ENCODE data around the gene ESYT2.

The ESYT2 gene

DNA sequence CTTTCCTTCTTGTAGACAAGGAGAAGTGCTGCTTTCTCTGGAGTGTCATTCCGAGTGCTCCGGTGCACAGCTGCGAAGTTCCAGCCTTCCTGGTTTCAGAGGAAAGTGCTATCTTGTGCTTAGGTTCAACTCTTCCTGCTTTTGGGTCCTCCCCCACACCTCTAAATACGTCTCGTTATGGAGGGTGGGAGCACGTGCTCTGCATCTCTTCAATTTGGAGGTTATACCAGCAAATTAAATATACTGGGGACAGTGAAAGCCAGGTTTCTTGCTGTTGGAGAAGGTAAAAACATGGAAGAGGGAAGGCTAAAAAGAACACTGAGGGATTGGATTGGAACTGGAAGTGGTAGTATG, 2.4 kb upstream of the ESYT2 start (continued):
- TF ChIP-seq, protein P1, sequence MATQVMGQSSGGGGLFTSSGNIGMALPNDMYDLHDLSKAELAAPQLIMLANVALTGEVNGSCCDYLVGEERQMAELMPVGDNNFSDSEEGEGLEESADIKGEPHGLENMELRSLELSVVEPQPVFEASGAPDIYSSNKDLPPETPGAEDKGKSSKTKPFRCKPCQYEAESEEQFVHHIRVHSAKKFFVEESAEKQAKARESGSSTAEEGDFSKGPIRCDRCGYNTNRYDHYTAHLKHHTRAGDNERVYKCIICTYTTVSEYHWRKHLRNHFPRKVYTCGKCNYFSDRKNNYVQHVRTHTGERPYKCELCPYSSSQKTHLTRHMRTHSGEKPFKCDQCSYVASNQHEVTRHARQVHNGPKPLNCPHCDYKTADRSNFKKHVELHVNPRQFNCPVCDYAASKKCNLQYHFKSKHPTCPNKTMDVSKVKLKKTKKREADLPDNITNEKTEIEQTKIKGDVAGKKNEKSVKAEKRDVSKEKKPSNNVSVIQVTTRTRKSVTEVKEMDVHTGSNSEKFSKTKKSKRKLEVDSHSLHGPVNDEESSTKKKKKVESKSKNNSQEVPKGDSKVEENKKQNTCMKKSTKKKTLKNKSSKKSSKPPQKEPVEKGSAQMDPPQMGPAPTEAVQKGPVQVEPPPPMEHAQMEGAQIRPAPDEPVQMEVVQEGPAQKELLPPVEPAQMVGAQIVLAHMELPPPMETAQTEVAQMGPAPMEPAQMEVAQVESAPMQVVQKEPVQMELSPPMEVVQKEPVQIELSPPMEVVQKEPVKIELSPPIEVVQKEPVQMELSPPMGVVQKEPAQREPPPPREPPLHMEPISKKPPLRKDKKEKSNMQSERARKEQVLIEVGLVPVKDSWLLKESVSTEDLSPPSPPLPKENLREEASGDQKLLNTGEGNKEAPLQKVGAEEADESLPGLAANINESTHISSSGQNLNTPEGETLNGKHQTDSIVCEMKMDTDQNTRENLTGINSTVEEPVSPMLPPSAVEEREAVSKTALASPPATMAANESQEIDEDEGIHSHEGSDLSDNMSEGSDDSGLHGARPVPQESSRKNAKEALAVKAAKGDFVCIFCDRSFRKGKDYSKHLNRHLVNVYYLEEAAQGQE (tag by site-specific recombination; IDR thresholded peaks at IDR 0.05): no peak
- TF ChIP-seq ZNF624 (tag by site-specific recombination; IDR thresholded peaks at IDR 0.05): no peak

DNA sequence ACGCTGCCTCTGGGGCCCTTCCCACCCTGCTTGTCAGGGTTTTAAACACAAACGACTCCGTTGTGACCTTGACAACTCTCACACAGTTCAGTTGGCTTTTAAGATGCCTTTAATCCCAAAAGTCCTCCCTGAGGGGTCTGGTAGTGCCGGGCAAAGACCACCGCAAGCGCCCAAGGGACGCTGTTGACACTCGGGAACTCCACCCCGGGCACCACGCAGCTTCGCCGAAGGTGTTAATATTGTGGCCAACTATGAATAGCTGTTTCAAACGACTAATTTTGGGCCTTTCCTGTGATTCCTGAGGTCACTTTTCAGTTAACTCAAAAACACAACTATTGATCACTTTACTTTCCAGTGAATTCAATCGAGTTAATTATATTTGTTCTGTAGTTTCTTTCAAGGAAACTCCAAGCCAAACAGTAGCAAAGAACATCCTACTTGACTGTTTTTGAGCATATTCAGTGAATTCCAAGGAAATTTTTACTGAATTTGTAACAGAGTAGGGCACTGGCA, 958 bp upstream of the ESYT2 start:
- Histone ChIP-seq H3K9me3 (ENCODE audit: control insufficient read depth, insufficient read depth, low read depth, low read length) (no peaks in the 10 kb centered on the region), H3K36me3 (ENCODE audit: control insufficient read depth in 2 of 2, insufficient read depth in 1 of 2, low read length in 2 of 2) (no peaks in the 10 kb centered on the region), H3K4me3 (ENCODE audit: low read depth, low read length) (peak overlapping the region; percentile 87), H3K27ac (ENCODE audit: extremely low read depth, low read depth, low read length) (no peak overlapping the region), H3K4me1 (ENCODE audit: control insufficient read depth, insufficient read depth, low read length) (no peaks in the 10 kb centered on the region)
- ChIA-PET POLR2A (no interaction called here), CTCF (interaction anchor here (0.7 kb wide), 1 partner anchor 130 kb away, joined by 3 read pairs; no protein-coding TSS in a partner anchor)
- peak; percentile 71 for TF ChIP-seq ZNF335 (tag by site-specific recombination; conservative IDR thresholded peaks at IDR 0.05)
- TF ChIP-seq, protein P2, sequence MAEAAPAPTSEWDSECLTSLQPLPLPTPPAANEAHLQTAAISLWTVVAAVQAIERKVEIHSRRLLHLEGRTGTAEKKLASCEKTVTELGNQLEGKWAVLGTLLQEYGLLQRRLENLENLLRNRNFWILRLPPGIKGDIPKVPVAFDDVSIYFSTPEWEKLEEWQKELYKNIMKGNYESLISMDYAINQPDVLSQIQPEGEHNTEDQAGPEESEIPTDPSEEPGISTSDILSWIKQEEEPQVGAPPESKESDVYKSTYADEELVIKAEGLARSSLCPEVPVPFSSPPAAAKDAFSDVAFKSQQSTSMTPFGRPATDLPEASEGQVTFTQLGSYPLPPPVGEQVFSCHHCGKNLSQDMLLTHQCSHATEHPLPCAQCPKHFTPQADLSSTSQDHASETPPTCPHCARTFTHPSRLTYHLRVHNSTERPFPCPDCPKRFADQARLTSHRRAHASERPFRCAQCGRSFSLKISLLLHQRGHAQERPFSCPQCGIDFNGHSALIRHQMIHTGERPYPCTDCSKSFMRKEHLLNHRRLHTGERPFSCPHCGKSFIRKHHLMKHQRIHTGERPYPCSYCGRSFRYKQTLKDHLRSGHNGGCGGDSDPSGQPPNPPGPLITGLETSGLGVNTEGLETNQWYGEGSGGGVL (tag by site-specific recombination; IDR thresholded peaks at IDR 0.05): no peak

DNA sequence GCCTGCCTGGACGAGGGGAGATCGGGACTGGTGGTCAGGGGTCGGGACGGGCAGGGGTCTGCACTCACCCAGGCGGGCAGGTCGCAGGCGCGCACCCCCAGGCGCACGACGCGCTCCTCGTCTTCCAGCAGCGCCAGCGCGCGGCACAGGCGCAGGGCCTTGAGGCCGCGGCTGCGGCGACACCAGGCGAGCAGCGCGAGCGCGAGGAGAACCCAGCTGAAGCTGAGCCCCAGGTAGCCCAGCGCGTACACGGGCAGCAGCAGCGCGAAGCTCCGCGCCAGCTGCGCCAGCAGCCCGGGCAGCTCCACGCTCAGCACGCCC, 328 bp downstream of the ESYT2 start:
- Histone ChIP-seq H3K36me3 (ENCODE audit: control insufficient read depth in 2 of 2, insufficient read depth in 1 of 2, low read length in 2 of 2) (no peaks in the 10 kb centered on the region), H3K4me3 (ENCODE audit: low read depth, low read length) (peak overlapping the region; percentile 87), H3K4me1 (ENCODE audit: control insufficient read depth, insufficient read depth, low read length) (no peaks in the 10 kb centered on the region), H3K9me3 (ENCODE audit: control insufficient read depth, insufficient read depth, low read depth, low read length) (no peaks in the 10 kb centered on the region), H3K27ac (ENCODE audit: extremely low read depth, low read depth, low read length) (peak overlapping the region; percentile 84)
- TF ChIP-seq ZNF843 (tag by site-specific recombination; IDR thresholded peaks at IDR 0.05) (no peak), ZSCAN30 (tag by site-specific recombination; IDR thresholded peaks at IDR 0.05) (0 out of 2 replicates have a peak, but pooled peaks have one; percentile 8), ZNF394 (tag by site-specific recombination; IDR thresholded peaks at IDR 0.05; ENCODE audit: borderline replicate concordance) (no peak), ZBTB7A (tag by site-specific recombination; IDR thresholded peaks at IDR 0.05; ENCODE audit: low read depth) (peak; percentile 74; the same call in 1 of the 2 replicates), GLI4 (tag by site-specific recombination; IDR thresholded peaks at IDR 0.05) (no peak)
- ChIA-PET CTCF (interaction anchor here (0.7 kb wide), 1 partner anchor 65 kb away, joined by 4 read pairs; no protein-coding TSS in a partner anchor), POLR2A (interaction anchor here (1.0 to 1.4 kb wide), 2 partner anchors 35 to 124 kb away, joined by 7 to 9 read pairs; partner anchors contain the start of gene NCAPG2)

DNA sequence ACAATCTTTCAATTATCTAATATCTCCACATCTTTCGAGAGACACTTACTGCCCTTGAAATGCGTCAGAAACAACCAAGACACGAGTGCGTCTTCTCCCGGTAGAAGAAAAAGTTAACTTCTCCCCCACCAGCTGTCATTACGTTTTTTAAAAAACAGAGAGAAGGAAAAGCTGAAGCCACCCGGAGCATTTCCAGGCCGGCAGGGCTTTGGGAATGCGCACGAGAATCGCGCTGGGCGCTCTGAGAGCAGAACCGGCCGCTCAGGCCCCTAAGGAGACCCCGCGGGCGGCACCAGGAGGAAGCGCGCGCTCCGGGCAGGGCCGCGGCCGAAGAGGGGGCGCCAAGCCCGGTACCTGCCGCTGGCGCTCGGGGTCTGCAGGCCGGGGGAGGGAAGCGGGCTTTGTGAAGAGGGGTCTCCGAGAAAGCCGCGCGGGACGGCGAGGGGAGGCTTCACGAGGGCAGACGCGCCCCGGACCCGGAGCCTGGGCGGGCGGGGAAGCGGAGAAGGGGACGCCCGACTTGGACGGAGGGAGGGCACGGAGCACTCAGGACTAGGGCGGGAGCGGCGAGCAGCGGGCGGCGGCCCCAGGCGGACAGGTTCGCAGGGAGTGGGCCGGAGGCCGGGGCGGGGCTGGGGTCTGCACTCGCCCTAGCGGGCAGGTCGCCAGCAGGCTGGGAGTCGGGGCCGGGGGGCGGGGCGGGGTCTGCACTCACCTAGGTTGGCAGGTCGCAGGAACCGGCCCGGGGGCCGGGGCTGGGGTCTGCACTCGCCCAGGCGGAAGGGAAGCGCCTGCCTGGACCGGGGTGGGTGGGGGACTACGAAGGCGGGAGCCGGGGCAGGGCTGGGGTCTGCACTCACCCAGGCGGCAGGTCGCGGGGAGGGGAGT, 932 bp downstream of the ESYT2 start:
- CTCF ChIA-PET: interaction anchor here (0.7 kb wide), 1 partner anchor 149 kb away, joined by 3 read pairs; no protein-coding TSS in a partner anchor
- H3K9me3 ChIP-seq (ENCODE audit: control insufficient read depth, insufficient read depth, low read depth, low read length): no peaks in the 10 kb centered on the region
- no peaks in the 10 kb centered on the region for H3K4me1 ChIP-seq (ENCODE audit: control insufficient read depth, insufficient read depth, low read length)
- POLR2A ChIA-PET: interaction anchor here (1.0 to 1.4 kb wide), 2 partner anchors 35 to 124 kb away, joined by 7 to 9 read pairs; partner anchors contain the start of gene NCAPG2
- H3K36me3 ChIP-seq (ENCODE audit: control insufficient read depth in 2 of 2, insufficient read depth in 1 of 2, low read length in 2 of 2): no peaks in the 10 kb centered on the region
- H3K27ac ChIP-seq (ENCODE audit: extremely low read depth, low read depth, low read length): peak overlapping the region; percentile 84; the same call in 1 of the 2 replicates
- H3K4me3 ChIP-seq (ENCODE audit: low read depth, low read length): peak overlapping the region; percentile 87
- TF ChIP-seq ZNF366 (tag by site-specific recombination; conservative IDR thresholded peaks at IDR 0.05) (peak; percentile 29; the same call in 1 of the 2 replicates), ZNF266 (tag by site-specific recombination; IDR thresholded peaks at IDR 0.05; ENCODE audit: low read depth) (no peak), ZNF544 (tag by site-specific recombination; IDR thresholded peaks at IDR 0.05) (no peak), ZBTB8A (tag by site-specific recombination; IDR thresholded peaks at IDR 0.05) (peak; percentile 57), ZNF354C (tag by site-specific recombination; IDR thresholded peaks at IDR 0.05; ENCODE audit: borderline replicate concordance, low read depth) (no peak), ZNF600 (tag by site-specific recombination; IDR thresholded peaks at IDR 0.05) (peak; percentile 53), ZNF18 (tag by site-specific recombination; IDR thresholded peaks at IDR 0.05) (no peak), ZNF514 (tag by site-specific recombination; IDR thresholded peaks at IDR 0.05) (no peak), TRIM28 (IDR thresholded peaks at IDR 0.05; ENCODE audit: borderline replicate concordance, low read length) (no peak)
- TF ChIP-seq, protein P3, sequence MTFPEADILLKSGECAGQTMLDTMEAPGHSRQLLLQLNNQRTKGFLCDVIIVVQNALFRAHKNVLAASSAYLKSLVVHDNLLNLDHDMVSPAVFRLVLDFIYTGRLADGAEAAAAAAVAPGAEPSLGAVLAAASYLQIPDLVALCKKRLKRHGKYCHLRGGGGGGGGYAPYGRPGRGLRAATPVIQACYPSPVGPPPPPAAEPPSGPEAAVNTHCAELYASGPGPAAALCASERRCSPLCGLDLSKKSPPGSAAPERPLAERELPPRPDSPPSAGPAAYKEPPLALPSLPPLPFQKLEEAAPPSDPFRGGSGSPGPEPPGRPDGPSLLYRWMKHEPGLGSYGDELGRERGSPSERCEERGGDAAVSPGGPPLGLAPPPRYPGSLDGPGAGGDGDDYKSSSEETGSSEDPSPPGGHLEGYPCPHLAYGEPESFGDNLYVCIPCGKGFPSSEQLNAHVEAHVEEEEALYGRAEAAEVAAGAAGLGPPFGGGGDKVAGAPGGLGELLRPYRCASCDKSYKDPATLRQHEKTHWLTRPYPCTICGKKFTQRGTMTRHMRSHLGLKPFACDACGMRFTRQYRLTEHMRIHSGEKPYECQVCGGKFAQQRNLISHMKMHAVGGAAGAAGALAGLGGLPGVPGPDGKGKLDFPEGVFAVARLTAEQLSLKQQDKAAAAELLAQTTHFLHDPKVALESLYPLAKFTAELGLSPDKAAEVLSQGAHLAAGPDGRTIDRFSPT (tag by site-specific recombination; IDR thresholded peaks at IDR 0.05): no peak
